DND-41 (cell line): ENCODE measurements around the gene NBEA.

ENCODE experiments used
- CTCF ChIP-seq: IDR thresholded peaks from 2 replicates; pipeline ENCODE4 v1.5.1; 2012; ENCODE audit warnings: borderline replicate concordance, low read length, moderate library complexity, mild to moderate bottlenecking; ENCODE audit not compliant: poor library complexity, severe bottlenecking; ENCODE audit errors: extremely low read depth
- EZH2 ChIP-seq: IDR thresholded peaks from 3 replicates; pipeline ENCODE4 v1.6.1; 2012; ENCODE audit warnings: borderline replicate concordance, low read depth, mild to moderate bottlenecking, moderate library complexity, low read length, inconsistent platforms; ENCODE audit not compliant: severe bottlenecking

- no peak for TF ChIP-seq CTCF
- TF ChIP-seq EZH2, result no peak
Observed at GRCh38 chr13:35225159-35225558, 283.1 kb downstream of the NBEA start.
